HepG2 (cell line): ENCODE results near the gene TMCO2. TPM values are rescaled to one million over a fixed set of nuclear protein-coding genes. Genes with fewer than 3 reads are reported as not detected.
A peak's percentile ranks its signal among the peaks of the same experiment; 100 is the strongest.

Experiments used
- ATAC-seq: fragments of 200-7000 bp; cut with Tn5 transposase; 3 replicates; pipeline ENCODE4 v1.9.1; 2020; ENCODE audit warnings: mild to moderate bottlenecking, moderate library complexity
- BruUV-seq: library from RNA; stranded (reverse); fragments of 400-500 nt; replicated peaks from 2 replicates; lab custom pipeline; 2021; lab: Mats Ljungman, UMichigan
- CTCF ChIA-PET: fragments of 300-600 bp; formaldehyde crosslinking; extraction: SDS; loops from one replicate; lab custom pipeline; 2021; ENCODE audit warnings: low total read pairs, inconsistent platforms, low intra/inter-chr PET ratio; lab: Yijun Ruan, JAX
- POLR2A ChIA-PET: fragments of 350-600 bp; sonication (Branson Sonifier 250); formaldehyde crosslinking; loops from one replicate; lab custom pipeline; 2020; ENCODE audit warnings: antibody characterized with exemption, inconsistent platforms; lab: Yijun Ruan, JAX
- DNase-seq: peaks from one replicate; pipeline ENCODE4 v3.0.0-alpha.2; 2015; ENCODE audit warnings: low spot score
- FAIRE-seq: peaks from 3 replicates; lab custom pipeline; 2011; peaks lifted over from hg19 to GRCh38; lab: Jason Lieb, UNC
- H2AFZ ChIP-seq: one replicate; pipeline ENCODE4 v1.6.1; 2011; ENCODE audit warnings: low read length, inconsistent platforms
- H3K27ac ChIP-seq: fragments of 300-600 bp; 3 replicates; pipeline ENCODE4 v1.8.0; 2011; ENCODE audit warnings: mixed run types, mild to moderate bottlenecking, mixed read lengths, low read length, inconsistent platforms; ENCODE audit not compliant: insufficient read depth; ENCODE audit errors: extremely low read length
- H3K27me3 ChIP-seq, 2 experiments: fragments of 200-600 bp in 1 of 2; 2 replicates in 1 of 2; 3 replicates in 1 of 2; pipeline versions ENCODE4 v1.6.0 to v1.8.0; 2011; ENCODE audit warnings: low read length in 2 of 2, mild to moderate bottlenecking in 2 of 2, moderate library complexity in 2 of 2, inconsistent platforms in 1 of 2; ENCODE audit not compliant: insufficient read depth in 2 of 2, control insufficient read depth in 1 of 2
- H3K36me3 ChIP-seq, 2 experiments: fragments of 200-600 bp in 1 of 2; replicated peaks in 1 of 2; 2 replicates in 1 of 2; 3 replicates in 1 of 2; pipeline versions ENCODE4 v1.5.1 to v1.8.0; 2011; ENCODE audit warnings: low read length in 2 of 2, inconsistent platforms in 1 of 2; ENCODE audit not compliant: insufficient read depth in 2 of 2, control insufficient read depth in 1 of 2
- H3K4me1 ChIP-seq: 2 replicates; pipeline ENCODE4 v1.5.1; 2012; ENCODE audit warnings: low read length, inconsistent platforms; ENCODE audit not compliant: insufficient read depth
- H3K4me2 ChIP-seq: 2 replicates; pipeline ENCODE4 v1.6.0; 2011; ENCODE audit warnings: low read depth, low read length, inconsistent platforms
- H3K4me3 ChIP-seq, 3 experiments: fragments of 200-600 bp in 1 of 3; sonication (generic), shearing (Covaris generic) in 1 of 3; replicated peaks in 1 of 3; 2 replicates each; pipeline ENCODE4 v1.5.1; 2011 to 2016; ENCODE audit warnings: low read length in 3 of 3, inconsistent platforms in 2 of 3, low read depth in 2 of 3, mild to moderate bottlenecking in 2 of 3, control low read depth in 1 of 3, mixed read lengths in 1 of 3; ENCODE audit not compliant: insufficient read depth in 1 of 3
- H3K79me2 ChIP-seq: one replicate; pipeline ENCODE4 v1.6.1; 2011; ENCODE audit warnings: low read length, inconsistent platforms; ENCODE audit not compliant: insufficient read depth
- H3K9ac ChIP-seq: 2 replicates; pipeline ENCODE4 v1.6.0; 2011; ENCODE audit warnings: mild to moderate bottlenecking, low read depth, low read length, inconsistent platforms; ENCODE audit not compliant: insufficient read depth
- H3K9me3 ChIP-seq: 2 replicates; pipeline ENCODE4 v1.5.1; 2012; ENCODE audit warnings: mild to moderate bottlenecking, low read length
- H4K20me1 ChIP-seq: 2 replicates; pipeline ENCODE4 v1.6.0; 2011; ENCODE audit warnings: inconsistent platforms, mild to moderate bottlenecking, low read length, moderate library complexity; ENCODE audit not compliant: insufficient read depth
- FOXA3 ChIP-seq: IDR thresholded peaks from 2 replicates; pipeline ENCODE4 v1.6.1; 2016; ENCODE audit warnings: missing genetic modification reagents, missing compliant biosample characterization
- HNRNPH1 ChIP-seq: fragments of 200-400 bp; formaldehyde crosslinking; optimal IDR thresholded peaks from 2 replicates; pipeline ENCODE3; 2017; ENCODE audit warnings: mild to moderate bottlenecking, low read depth, low read length
- HNRNPL ChIP-seq: fragments of 200-400 bp; formaldehyde crosslinking; IDR thresholded peaks from 2 replicates; pipeline ENCODE4 v1.6.1; 2017; ENCODE audit warnings: mild to moderate bottlenecking, low read depth, low read length
- HOXA5 ChIP-seq: sonication (generic); formaldehyde crosslinking; IDR thresholded peaks from 2 replicates; pipeline ENCODE4 v1.4.0; 2020; ENCODE audit warnings: missing genetic modification reagents
- MTF2 ChIP-seq: sonication (generic); formaldehyde crosslinking; IDR thresholded peaks from 2 replicates; pipeline ENCODE4 v1.5.0; 2020; ENCODE audit warnings: missing genetic modification reagents, borderline replicate concordance
- NAIF1 ChIP-seq: sonication (generic); formaldehyde crosslinking; IDR thresholded peaks from 2 replicates; pipeline ENCODE4 v1.5.0; 2020; ENCODE audit warnings: mild to moderate bottlenecking, missing genetic modification reagents, borderline replicate concordance
- NBN ChIP-seq: fragments of 450-650 bp; conservative IDR thresholded peaks from 2 replicates; pipeline ENCODE4 v1.6.1; 2017
- NFIC ChIP-seq: IDR thresholded peaks from 2 replicates; pipeline ENCODE4 v1.6.1; 2012; ENCODE audit warnings: mild to moderate bottlenecking, low read length, inconsistent platforms
- POLR2A ChIP-seq, 2 experiments: IDR thresholded peaks; 2 replicates each; pipeline ENCODE4 v1.6.1; 2011; ENCODE audit warnings: low read depth in 2 of 2, low read length in 2 of 2, mild to moderate bottlenecking in 1 of 2, moderate library complexity in 1 of 2; ENCODE audit not compliant: insufficient read depth in 1 of 2
- REXO4 ChIP-seq: sonication (generic); formaldehyde crosslinking; IDR thresholded peaks from 2 replicates; pipeline ENCODE4 v1.8.0; 2022; ENCODE audit warnings: missing genetic modification reagents, mild to moderate bottlenecking, borderline replicate concordance
- SIN3A ChIP-seq: IDR thresholded peaks from 2 replicates; pipeline ENCODE4 v1.6.1; 2011; ENCODE audit warnings: low read depth, mild to moderate bottlenecking, control low read depth, low read length, borderline replicate concordance
- SPEN ChIP-seq: sonication (generic); formaldehyde crosslinking; IDR thresholded peaks from 2 replicates; pipeline ENCODE4 v1.5.1; 2020; ENCODE audit warnings: low read depth, mild to moderate bottlenecking, missing genetic modification reagents
- SRF ChIP-seq: IDR thresholded peaks from 2 replicates; pipeline ENCODE4 v1.6.1; 2011; ENCODE audit warnings: mild to moderate bottlenecking, low read depth, low read length, moderate library complexity
- THYN1 ChIP-seq: sonication (generic); formaldehyde crosslinking; IDR thresholded peaks from 2 replicates; pipeline ENCODE4 v1.8.1; 2023; ENCODE audit warnings: low read depth, mild to moderate bottlenecking, moderate library complexity, missing genetic modification reagents, borderline replicate concordance
- TP53 ChIP-seq: sonication (generic); formaldehyde crosslinking; conservative IDR thresholded peaks from 2 replicates; pipeline ENCODE4 v1.4.0; 2020; ENCODE audit warnings: missing genetic modification reagents
- TSC22D2 ChIP-seq: sonication (generic); formaldehyde crosslinking; IDR thresholded peaks from 2 replicates; pipeline ENCODE4 v1.5.1; 2020; ENCODE audit warnings: missing genetic modification reagents, mild to moderate bottlenecking, borderline replicate concordance
- ZNF17 ChIP-seq: sonication (generic); formaldehyde crosslinking; IDR thresholded peaks from 2 replicates; pipeline ENCODE4 v1.5.0; 2020; ENCODE audit warnings: mild to moderate bottlenecking, missing genetic modification reagents
- ZNF180 ChIP-seq: sonication (generic); formaldehyde crosslinking; IDR thresholded peaks from 2 replicates; pipeline ENCODE4 v1.4.0; 2020; ENCODE audit warnings: low read depth, missing genetic modification reagents, borderline replicate concordance
- ZNF275 ChIP-seq: sonication (generic); formaldehyde crosslinking; IDR thresholded peaks from 2 replicates; pipeline ENCODE4 v1.8.0; 2022; ENCODE audit warnings: missing genetic modification reagents, mild to moderate bottlenecking, inconsistent platforms, borderline replicate concordance
- WGBS: methylation state at CpG from one replicate; pipeline ENCODE4 v1.1.6; 2017; ENCODE audit warnings: low lambda C conversion rate; 5-methylcytosine and 5-hydroxymethylcytosine counted together
- in situ Hi-C: cut with HindIII; loops from 2 replicates; pipeline ENCODE4 v1.10.0; 2017; ENCODE audit warnings: low pct_unique_long_range_greater_than_20kb; ENCODE audit not compliant: extremely low pct_ligation_motif_present
- intact Hi-C: fragments of 100-400 bp; cut with micrococcal nuclease; formaldehyde crosslinking; loops from one replicate; pipeline ENCODE4 v1.10.0; 2022; ENCODE audit not compliant: unreplicated experiment
- polyA plus RNA-seq, 8 experiments: library from polyadenylated mRNA; depleted of rRNA in 3 of 8; stranded (reverse) in 7 of 8; unstranded in 1 of 8; fragments of >200 nt; fragmentation: Illumina TruSeq in 4 of 8; extraction: Trizol in 4 of 8; gene quantifications; 2 replicates each; pipeline versions ENCODE4 v1.2.1 to v1.2.3, GENCODE V29; 2011 to 2016; ENCODE audit warnings: low read depth in 4 of 8, missing spikeins in 1 of 8, mixed read lengths in 1 of 8; ENCODE audit not compliant: insufficient read depth in 1 of 8
- total RNA-seq, 5 experiments: library from RNA; depleted of rRNA; stranded (reverse); fragments of >200 nt; fragmentation: Illumina TruSeq; extraction: Trizol; gene quantifications; 2 replicates each; pipeline ENCODE4 v1.2.3, GENCODE V29; 2016; ENCODE audit warnings: low read depth in 1 of 5
- TF ChIP-seq, protein P1 (sequence below): sonication (generic); formaldehyde crosslinking; IDR thresholded peaks from 2 replicates; pipeline ENCODE4 v1.8.0; 2022; ENCODE audit warnings: mild to moderate bottlenecking, missing genetic modification reagents, moderate library complexity
- TF ChIP-seq, protein P2 (sequence below): sonication (generic); formaldehyde crosslinking; IDR thresholded peaks from 2 replicates; pipeline ENCODE4 v1.4.0; 2020; ENCODE audit warnings: missing genetic modification reagents, borderline replicate concordance

Gene TMCO2
- total and polyA plus RNA-seq, 2 of the 13 experiments (the other 11 are each of a cell fraction or from before 2014, with no cell fraction given): not detected

DNA sequence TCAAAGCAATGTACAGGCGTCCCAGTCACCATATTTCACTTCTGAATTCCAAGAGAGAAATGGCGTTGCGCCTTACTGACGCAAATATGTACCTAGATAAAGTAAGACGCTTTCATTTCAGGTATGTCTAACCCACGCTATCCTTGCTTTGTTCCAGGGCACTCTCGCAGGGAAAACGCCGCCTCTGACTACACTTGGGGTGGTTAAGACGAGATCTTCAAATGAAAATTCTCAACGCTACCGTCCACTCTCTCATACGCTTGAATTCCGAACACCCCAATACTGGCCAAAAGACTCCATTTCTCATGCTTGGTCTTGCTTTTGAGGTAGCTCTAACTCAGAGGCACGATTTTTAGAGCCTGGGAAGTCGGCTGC lies 9.6 kb downstream of the TMCO2 start:
- Histone ChIP-seq H3K79me2 (peaks cover 41% of the 10 kb centered on the region), H3K9me3 (no peaks in the 10 kb centered on the region), H3K36me3 (peaks cover 3 to 21% of the 10 kb centered on the region in 2 experiments; a peak in 4 of 5 replicates), H3K4me2 (peak overlapping the region; percentile 68), H3K27me3 (no peaks in the 10 kb centered on the region; a peak in 1 of 5 replicates), H4K20me1 (no peaks in the 10 kb centered on the region), H3K4me3 (peak overlapping the region; percentile 82 to 87 (median 86)), H3K4me1 (peaks cover 17% of the 10 kb centered on the region), H3K27ac (peak overlapping the region; percentile 98), H3K9ac (peak overlapping the region; percentile 99), H2AFZ (peak overlapping the region; percentile 97)
- no peak for DNase-seq
- peak; percentile 22 for ATAC-seq
- BruUV-seq: TSS peak; percentile 92
- in situ Hi-C loops (no loop called here), intact Hi-C loops (loop anchor here (5.0 to 10.0 kb wide), 2 partner anchors 58 to 95 kb away; partner anchors contain the start of genes COL9A2 and RLF)
- WGBS: 0% methylated on average over 10 of the region's 16 CpGs
- no peak for FAIRE-seq
- ChIA-PET POLR2A (interaction anchor here (0.7 to 1.6 kb wide), 6 partner anchors 10 to 116 kb away, joined by 4 to 13 read pairs (median 8); partner anchors contain the start of genes COL9A2, SMAP2 and TMCO2), CTCF (no interaction called here)
- TF ChIP-seq SRF (no peak), NFIC (0 out of 2 replicates have a peak, but pooled peaks have one; percentile 30), FOXA3 (CRISPR knock-in tag) (no peak), REXO4 (0 out of 2 replicates have a peak, but pooled peaks have one; percentile 45), ZNF17 (CRISPR knock-in tag) (no peak), SIN3A (0 out of 2 replicates have a peak, but pooled peaks have one; percentile 9), ZNF275 (no peak), MTF2 (CRISPR knock-in tag) (no peak), TSC22D2 (CRISPR knock-in tag) (0 out of 2 replicates have a peak, but pooled peaks have one; percentile 10), POLR2A (IDR thresholded peaks at IDR 0.05; ENCODE audit: insufficient read depth in 1 of 2, low read depth in 2 of 2, low read length in 2 of 2) (peak in 1 of 2 experiments; percentile 55; a peak in 1 of 4 replicates), THYN1 (CRISPR knock-in tag) (no peak), NAIF1 (CRISPR knock-in tag) (no peak), NBN (no peak), HNRNPH1 (no peak), TP53 (no peak), HOXA5 (no peak), ZNF180 (CRISPR knock-in tag) (no peak), HNRNPL (no peak), SPEN (CRISPR knock-in tag) (no peak)
- TF ChIP-seq, protein P1, sequence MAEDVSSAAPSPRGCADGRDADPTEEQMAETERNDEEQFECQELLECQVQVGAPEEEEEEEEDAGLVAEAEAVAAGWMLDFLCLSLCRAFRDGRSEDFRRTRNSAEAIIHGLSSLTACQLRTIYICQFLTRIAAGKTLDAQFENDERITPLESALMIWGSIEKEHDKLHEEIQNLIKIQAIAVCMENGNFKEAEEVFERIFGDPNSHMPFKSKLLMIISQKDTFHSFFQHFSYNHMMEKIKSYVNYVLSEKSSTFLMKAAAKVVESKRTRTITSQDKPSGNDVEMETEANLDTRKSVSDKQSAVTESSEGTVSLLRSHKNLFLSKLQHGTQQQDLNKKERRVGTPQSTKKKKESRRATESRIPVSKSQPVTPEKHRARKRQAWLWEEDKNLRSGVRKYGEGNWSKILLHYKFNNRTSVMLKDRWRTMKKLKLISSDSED: 0 out of 2 replicates have a peak, but pooled peaks have one; percentile 34
- TF ChIP-seq, protein P2, sequence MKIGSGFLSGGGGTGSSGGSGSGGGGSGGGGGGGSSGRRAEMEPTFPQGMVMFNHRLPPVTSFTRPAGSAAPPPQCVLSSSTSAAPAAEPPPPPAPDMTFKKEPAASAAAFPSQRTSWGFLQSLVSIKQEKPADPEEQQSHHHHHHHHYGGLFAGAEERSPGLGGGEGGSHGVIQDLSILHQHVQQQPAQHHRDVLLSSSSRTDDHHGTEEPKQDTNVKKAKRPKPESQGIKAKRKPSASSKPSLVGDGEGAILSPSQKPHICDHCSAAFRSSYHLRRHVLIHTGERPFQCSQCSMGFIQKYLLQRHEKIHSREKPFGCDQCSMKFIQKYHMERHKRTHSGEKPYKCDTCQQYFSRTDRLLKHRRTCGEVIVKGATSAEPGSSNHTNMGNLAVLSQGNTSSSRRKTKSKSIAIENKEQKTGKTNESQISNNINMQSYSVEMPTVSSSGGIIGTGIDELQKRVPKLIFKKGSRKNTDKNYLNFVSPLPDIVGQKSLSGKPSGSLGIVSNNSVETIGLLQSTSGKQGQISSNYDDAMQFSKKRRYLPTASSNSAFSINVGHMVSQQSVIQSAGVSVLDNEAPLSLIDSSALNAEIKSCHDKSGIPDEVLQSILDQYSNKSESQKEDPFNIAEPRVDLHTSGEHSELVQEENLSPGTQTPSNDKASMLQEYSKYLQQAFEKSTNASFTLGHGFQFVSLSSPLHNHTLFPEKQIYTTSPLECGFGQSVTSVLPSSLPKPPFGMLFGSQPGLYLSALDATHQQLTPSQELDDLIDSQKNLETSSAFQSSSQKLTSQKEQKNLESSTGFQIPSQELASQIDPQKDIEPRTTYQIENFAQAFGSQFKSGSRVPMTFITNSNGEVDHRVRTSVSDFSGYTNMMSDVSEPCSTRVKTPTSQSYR (CRISPR knock-in tag): no peak
